ENCODE measurements around the gene PTK7.

Gene PTK7

DNA sequence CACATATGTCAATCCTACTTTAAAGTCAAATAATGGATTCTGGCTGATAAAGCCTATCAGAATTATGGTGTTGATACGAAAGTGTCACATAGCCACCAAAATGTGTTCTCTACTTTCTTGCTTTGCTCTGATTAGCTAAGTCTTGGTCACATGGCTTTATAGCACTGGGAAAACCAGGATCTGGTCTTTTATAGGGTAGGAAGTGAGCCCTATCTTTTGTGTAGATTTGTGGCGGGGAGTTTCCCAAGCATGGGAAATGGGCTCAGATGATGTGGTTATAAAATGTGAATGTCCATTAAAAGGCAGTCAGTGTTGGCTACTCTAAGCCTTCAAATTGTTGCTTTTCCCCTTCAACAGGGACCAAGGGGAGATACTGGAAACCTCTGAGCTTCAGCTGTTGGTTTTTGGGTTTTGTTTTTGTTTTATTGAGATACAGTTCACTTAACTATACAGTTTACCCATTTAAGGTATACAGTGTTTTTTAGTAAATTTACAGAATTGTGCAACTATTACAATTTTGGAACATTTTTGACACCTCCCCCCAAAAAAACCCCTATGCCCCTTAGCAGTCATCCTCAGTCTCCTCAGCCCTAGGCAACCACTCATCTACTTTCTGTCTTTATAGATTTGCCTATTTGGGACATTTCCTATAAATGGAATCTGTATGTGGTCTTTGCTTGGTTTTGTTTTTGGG is 42.5 kb upstream of the PTK7 start:
- Histone ChIP-seq H3K79me1 (ENCODE audit: low read length) (no peaks in the 10 kb centered on the region), H2BK120ac (ENCODE audit: insufficient read depth, low read length, poor library complexity) (no peak overlapping the region), H4K12ac (ENCODE audit: low read depth, low read length) (no peak overlapping the region), H2BK12ac (ENCODE audit: low read length) (no peak overlapping the region), H3K18ac (ENCODE audit: low read length) (no peak overlapping the region), H3K4me3 (ENCODE audit: low read depth, low read length) (no peak overlapping the region), H4K91ac (ENCODE audit: low read depth, low read length) (no peak overlapping the region), H3K9ac (ENCODE audit: low read length) (no peak overlapping the region), H3K79me2 (ENCODE audit: control insufficient read depth, insufficient read depth, low read length, poor library complexity) (no peaks in the 10 kb centered on the region), H2BK5ac (ENCODE audit: low read depth, low read length, poor library complexity) (no peak overlapping the region), H4K8ac (ENCODE audit: low read depth, low read length) (no peak overlapping the region), H3K27me3 (ENCODE audit: insufficient read depth, low read length) (no peaks in the 10 kb centered on the region), H3K4ac (ENCODE audit: low read depth, low read length) (no peak overlapping the region), H3K4me2 (ENCODE audit: low read length) (no peak overlapping the region), H3K14ac (ENCODE audit: low read length) (no peak overlapping the region), H3K27ac (ENCODE audit: low read depth, low read length) (no peak overlapping the region), H3K4me1 (ENCODE audit: control insufficient read depth in 1 of 2, insufficient read depth in 2 of 2, low read length in 2 of 2) (no peaks in the 10 kb centered on the region), H2AK5ac (ENCODE audit: low read length) (no peak overlapping the region), H3K23ac (ENCODE audit: low read length) (no peak overlapping the region), H2AFZ (ENCODE audit: insufficient read depth, low read length, poor library complexity) (no peak overlapping the region), H3K36me3 (ENCODE audit: control insufficient read depth in 1 of 2, insufficient read depth in 2 of 2, low read length in 2 of 2) (peaks cover 62 to 72% of the 10 kb centered on the region in 2 experiments), H3K9me3 (ENCODE audit: insufficient read depth, low read depth, low read length) (peaks cover 1% of the 10 kb centered on the region)
- DNase-seq, result no peak
- WGBS (ENCODE audit: extremely low coverage, insufficient coverage, insufficient read length), result no CpG with 5 or more reads among the region's 2 CpGs

DNA sequence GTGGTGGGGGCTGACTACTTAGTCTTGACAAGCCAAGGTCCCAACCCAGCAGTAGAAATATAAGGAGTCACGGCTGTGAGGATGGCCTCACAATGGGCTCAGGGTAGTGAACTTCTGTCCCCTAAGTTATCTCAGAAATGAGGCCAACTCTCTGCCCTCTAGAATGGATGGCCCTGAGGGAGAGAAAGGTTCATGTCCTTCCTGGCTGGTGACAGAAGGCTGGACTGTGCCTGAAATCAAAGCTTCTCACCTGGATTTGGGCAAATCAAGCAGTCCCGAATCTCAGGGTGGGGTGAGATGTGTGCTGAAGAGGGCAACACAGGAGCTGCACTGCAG is 42.0 kb upstream of the PTK7 start:
- no peak overlapping the region for H3K14ac ChIP-seq (ENCODE audit: low read length)
- no peaks in the 10 kb centered on the region for H3K27me3 ChIP-seq (ENCODE audit: insufficient read depth, low read length)
- H2BK5ac ChIP-seq (ENCODE audit: low read depth, low read length, poor library complexity), result no peak overlapping the region
- no peak overlapping the region for H3K18ac ChIP-seq (ENCODE audit: low read length)
- H4K91ac ChIP-seq (ENCODE audit: low read depth, low read length), result no peak overlapping the region
- no peak overlapping the region for H2AFZ ChIP-seq (ENCODE audit: insufficient read depth, low read length, poor library complexity)
- no peaks in the 10 kb centered on the region for H3K4me1 ChIP-seq (ENCODE audit: control insufficient read depth in 1 of 2, insufficient read depth in 2 of 2, low read length in 2 of 2)
- no peak overlapping the region for H2BK12ac ChIP-seq (ENCODE audit: low read length)
- no peaks in the 10 kb centered on the region for H3K79me2 ChIP-seq (ENCODE audit: control insufficient read depth, insufficient read depth, low read length, poor library complexity)
- H3K4me2 ChIP-seq (ENCODE audit: low read length), result no peak overlapping the region
- H4K8ac ChIP-seq (ENCODE audit: low read depth, low read length), result no peak overlapping the region
- H3K9me3 ChIP-seq (ENCODE audit: insufficient read depth, low read depth, low read length), result peaks cover 1% of the 10 kb centered on the region
- no peak for DNase-seq
- H3K23ac ChIP-seq (ENCODE audit: low read length), result no peak overlapping the region
- no peak overlapping the region for H3K4me3 ChIP-seq (ENCODE audit: low read depth, low read length)
- H2AK5ac ChIP-seq (ENCODE audit: low read length), result no peak overlapping the region
- peaks cover 62 to 72% of the 10 kb centered on the region in 2 experiments for H3K36me3 ChIP-seq (ENCODE audit: control insufficient read depth in 1 of 2, insufficient read depth in 2 of 2, low read length in 2 of 2)
- no peak overlapping the region for H3K9ac ChIP-seq (ENCODE audit: low read length)
- WGBS (ENCODE audit: extremely low coverage, insufficient coverage, insufficient read length), result no CpG with 5 or more reads among the region's 2 CpGs
- no peak overlapping the region for H4K12ac ChIP-seq (ENCODE audit: low read depth, low read length)
- H3K79me1 ChIP-seq (ENCODE audit: low read length), result no peaks in the 10 kb centered on the region
- H3K27ac ChIP-seq (ENCODE audit: low read depth, low read length), result no peak overlapping the region
- H2BK120ac ChIP-seq (ENCODE audit: insufficient read depth, low read length, poor library complexity), result no peak overlapping the region
- no peak overlapping the region for H3K4ac ChIP-seq (ENCODE audit: low read depth, low read length)

DNA sequence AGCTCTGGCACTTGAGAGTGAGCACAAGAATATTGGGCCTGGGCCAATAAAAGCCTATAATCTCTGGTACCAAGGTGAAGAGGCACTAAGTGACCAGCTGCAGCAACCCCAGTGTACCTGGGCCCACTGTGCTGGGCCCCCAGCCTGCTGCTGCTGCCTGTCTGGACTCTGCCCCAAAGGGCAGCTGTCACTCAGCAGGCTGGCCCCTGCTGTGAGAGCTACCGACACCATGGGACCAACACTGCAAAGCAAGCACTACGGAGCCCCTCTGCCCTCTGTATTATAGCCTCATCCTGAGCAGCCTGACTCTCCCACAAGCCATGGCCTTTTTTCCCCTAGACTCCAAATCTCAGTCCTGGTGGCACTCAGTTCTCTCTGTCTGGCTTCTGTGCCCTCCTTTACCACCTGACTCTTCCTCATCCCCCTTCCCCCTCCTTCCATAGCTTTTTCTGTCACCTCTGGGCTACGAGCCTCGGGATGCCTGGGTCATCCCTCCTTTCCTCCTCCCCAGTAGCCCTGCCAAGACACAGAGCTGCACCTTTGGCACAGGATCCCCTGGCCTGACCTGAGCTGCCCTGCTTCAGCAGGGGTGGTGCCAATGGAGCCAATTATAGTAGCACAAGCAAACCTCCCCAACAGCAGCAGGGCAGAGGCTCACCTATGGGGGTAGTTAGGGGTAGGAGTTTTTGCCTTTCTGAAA is 40.5 kb upstream of the PTK7 start:
- Histone ChIP-seq H2AFZ (ENCODE audit: insufficient read depth, low read length, poor library complexity) (no peak overlapping the region), H3K9ac (ENCODE audit: low read length) (no peak overlapping the region), H2AK5ac (ENCODE audit: low read length) (no peak overlapping the region), H3K27me3 (ENCODE audit: insufficient read depth, low read length) (no peaks in the 10 kb centered on the region), H2BK12ac (ENCODE audit: low read length) (no peak overlapping the region), H3K23ac (ENCODE audit: low read length) (no peak overlapping the region), H3K4me2 (ENCODE audit: low read length) (no peak overlapping the region), H4K91ac (ENCODE audit: low read depth, low read length) (no peak overlapping the region), H3K4ac (ENCODE audit: low read depth, low read length) (no peak overlapping the region), H2BK5ac (ENCODE audit: low read depth, low read length, poor library complexity) (no peak overlapping the region), H2BK120ac (ENCODE audit: insufficient read depth, low read length, poor library complexity) (no peak overlapping the region), H3K79me2 (ENCODE audit: control insufficient read depth, insufficient read depth, low read length, poor library complexity) (no peaks in the 10 kb centered on the region), H3K18ac (ENCODE audit: low read length) (no peak overlapping the region), H3K36me3 (ENCODE audit: control insufficient read depth in 1 of 2, insufficient read depth in 2 of 2, low read length in 2 of 2) (peaks cover 63 to 71% of the 10 kb centered on the region in 2 experiments), H3K27ac (ENCODE audit: low read depth, low read length) (no peak overlapping the region), H3K14ac (ENCODE audit: low read length) (no peak overlapping the region), H3K4me3 (ENCODE audit: low read depth, low read length) (no peak overlapping the region), H3K9me3 (ENCODE audit: insufficient read depth, low read depth, low read length) (peaks cover 1% of the 10 kb centered on the region), H4K8ac (ENCODE audit: low read depth, low read length) (no peak overlapping the region), H4K12ac (ENCODE audit: low read depth, low read length) (no peak overlapping the region), H3K79me1 (ENCODE audit: low read length) (no peaks in the 10 kb centered on the region), H3K4me1 (ENCODE audit: control insufficient read depth in 1 of 2, insufficient read depth in 2 of 2, low read length in 2 of 2) (no peaks in the 10 kb centered on the region)
- no peak for DNase-seq
- WGBS (ENCODE audit: extremely low coverage, insufficient coverage, insufficient read length), result no CpG with 5 or more reads among the region's 4 CpGs

DNA sequence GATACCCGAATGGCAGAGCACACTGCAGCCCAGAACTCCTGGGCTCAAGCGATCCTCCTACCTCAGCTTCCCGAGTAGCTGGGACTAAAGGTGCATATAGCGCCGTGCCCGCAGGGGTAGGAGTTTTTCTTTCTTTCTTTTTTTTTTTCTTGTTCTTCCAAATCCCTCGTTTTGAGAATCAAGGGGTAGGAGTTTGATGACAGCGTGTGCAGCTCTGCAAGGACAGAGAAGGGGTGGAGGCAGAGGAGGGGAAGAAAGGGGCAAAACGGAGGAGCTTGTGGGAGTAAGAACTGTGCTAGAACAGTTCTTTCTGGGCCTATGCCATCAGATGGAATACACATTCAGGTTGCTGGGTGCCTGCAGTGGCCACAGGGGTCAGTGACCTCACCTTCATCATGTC is 39.4 kb upstream of the PTK7 start:
- Histone ChIP-seq H3K14ac (ENCODE audit: low read length) (no peak overlapping the region), H4K12ac (ENCODE audit: low read depth, low read length) (no peak overlapping the region), H3K27me3 (ENCODE audit: insufficient read depth, low read length) (no peaks in the 10 kb centered on the region), H3K4me2 (ENCODE audit: low read length) (no peak overlapping the region), H2BK120ac (ENCODE audit: insufficient read depth, low read length, poor library complexity) (no peak overlapping the region), H3K4me1 (ENCODE audit: control insufficient read depth in 1 of 2, insufficient read depth in 2 of 2, low read length in 2 of 2) (no peaks in the 10 kb centered on the region), H3K23ac (ENCODE audit: low read length) (no peak overlapping the region), H2BK5ac (ENCODE audit: low read depth, low read length, poor library complexity) (no peak overlapping the region), H2AK5ac (ENCODE audit: low read length) (no peak overlapping the region), H3K9me3 (ENCODE audit: insufficient read depth, low read depth, low read length) (peaks cover 1% of the 10 kb centered on the region), H2AFZ (ENCODE audit: insufficient read depth, low read length, poor library complexity) (no peak overlapping the region), H3K79me2 (ENCODE audit: control insufficient read depth, insufficient read depth, low read length, poor library complexity) (no peaks in the 10 kb centered on the region), H3K4ac (ENCODE audit: low read depth, low read length) (no peak overlapping the region), H3K36me3 (ENCODE audit: control insufficient read depth in 1 of 2, insufficient read depth in 2 of 2, low read length in 2 of 2) (peaks cover 66 to 76% of the 10 kb centered on the region in 2 experiments), H3K79me1 (ENCODE audit: low read length) (no peaks in the 10 kb centered on the region), H3K18ac (ENCODE audit: low read length) (no peak overlapping the region), H4K91ac (ENCODE audit: low read depth, low read length) (no peak overlapping the region), H3K4me3 (ENCODE audit: low read depth, low read length) (no peak overlapping the region), H4K8ac (ENCODE audit: low read depth, low read length) (no peak overlapping the region), H2BK12ac (ENCODE audit: low read length) (no peak overlapping the region), H3K27ac (ENCODE audit: low read depth, low read length) (no peak overlapping the region), H3K9ac (ENCODE audit: low read length) (peak overlapping the region; percentile 29)
- WGBS (ENCODE audit: extremely low coverage, insufficient coverage, insufficient read length), result no CpG with 5 or more reads among the region's 9 CpGs
- DNase-seq, result no peak

Measured in trophoblast cell (in vitro differentiated cells and primary cell).